Measurements from ENCODE around the gene DACH1. TPM values are rescaled to one million over a fixed set of nuclear protein-coding genes. Genes with fewer than 3 reads are reported as not detected.

DACH1 gene
- total RNA-seq, 1 experiment from 2014 or later, result 0.31 TPM

- Mint-ChIP-seq H3K4me3 (no peak overlapping the region), H3K9me3 (no peaks in the 10 kb centered on the region), H3K4me1 (no peaks in the 10 kb centered on the region), H3K36me3 (no peaks in the 10 kb centered on the region), H3K27me3 (ENCODE audit: low read depth) (no peaks in the 10 kb centered on the region), H3K27ac (no peak overlapping the region)
- no peak for TF ChIP-seq MLX (CRISPR knock-in tag; IDR thresholded peaks at IDR 0.05)
- no peak for TF ChIP-seq USF1 (CRISPR knock-in tag; IDR thresholded peaks at IDR 0.05)
- no peak for TF ChIP-seq SOX15 (CRISPR knock-in tag; IDR thresholded peaks at IDR 0.05)
- no peak for TF ChIP-seq ESRRA (CRISPR knock-in tag; IDR thresholded peaks at IDR 0.05; ENCODE audit: borderline replicate concordance)
- TF ChIP-seq ZNF232 (CRISPR knock-in tag; IDR thresholded peaks at IDR 0.05), result no peak
- no peak for TF ChIP-seq NFE2L1 (CRISPR knock-in tag; IDR thresholded peaks at IDR 0.05)
- TF ChIP-seq FOXP4 (CRISPR knock-in tag; IDR thresholded peaks at IDR 0.05), result no peak
- TF ChIP-seq ZBTB21 (CRISPR knock-in tag; IDR thresholded peaks at IDR 0.05; ENCODE audit: borderline replicate concordance), result no peak
- no peak for TF ChIP-seq E2F4 (CRISPR knock-in tag; IDR thresholded peaks at IDR 0.05; ENCODE audit: borderline replicate concordance, low read depth)
- TF ChIP-seq EMX1 (CRISPR knock-in tag; IDR thresholded peaks at IDR 0.05), result no peak
- TF ChIP-seq CREM (CRISPR knock-in tag; IDR thresholded peaks at IDR 0.05), result no peak
- no peak for TF ChIP-seq TEAD4 (CRISPR knock-in tag; IDR thresholded peaks at IDR 0.05)
- TF ChIP-seq ATF3 (CRISPR knock-in tag; conservative IDR thresholded peaks at IDR 0.05), result no peak
- no peak for ATAC-seq
- POLR2A ChIA-PET, result no interaction called here
- DNase-seq (ENCODE audit: low spot score), result no peak
- CTCF ChIA-PET, result no interaction called here
Observed at GRCh38 chr13:71489041-71489440, 378.0 kb downstream of the DACH1 start.

GRCh38 chr13:71488201-71488600 is 378.8 kb downstream of the DACH1 start:
- no peaks in the 10 kb centered on the region for H3K4me1 Mint-ChIP-seq
- H3K27ac Mint-ChIP-seq, result no peak overlapping the region
- no peaks in the 10 kb centered on the region for H3K9me3 Mint-ChIP-seq
- no peaks in the 10 kb centered on the region for H3K36me3 Mint-ChIP-seq
- CTCF ChIA-PET, result no interaction called here
- POLR2A ChIA-PET, result no interaction called here
- ATAC-seq (no peak), DNase-seq (ENCODE audit: low spot score) (no peak)
- no peak overlapping the region for H3K4me3 Mint-ChIP-seq
- no peaks in the 10 kb centered on the region for H3K27me3 Mint-ChIP-seq (ENCODE audit: low read depth)
- TF ChIP-seq TP53 (CRISPR knock-in tag; IDR thresholded peaks at IDR 0.05), result no peak
- no peak for TF ChIP-seq USF2 (CRISPR knock-in tag; IDR thresholded peaks at IDR 0.05)
- TF ChIP-seq ZNF138 (CRISPR knock-in tag; conservative IDR thresholded peaks at IDR 0.05), result no peak
- TF ChIP-seq ZNF281 (CRISPR knock-in tag; IDR thresholded peaks at IDR 0.05), result no peak
- TF ChIP-seq ATF6 (CRISPR knock-in tag; IDR thresholded peaks at IDR 0.05), result no peak
- no peak for TF ChIP-seq ETV6 (CRISPR knock-in tag; IDR thresholded peaks at IDR 0.05)
- no peak for TF ChIP-seq ERG (CRISPR knock-in tag; IDR thresholded peaks at IDR 0.05)
- TF ChIP-seq JAZF1 (CRISPR knock-in tag; IDR thresholded peaks at IDR 0.05), result no peak
- no peak for TF ChIP-seq MYBL2 (CRISPR knock-in tag; IDR thresholded peaks at IDR 0.05)
- TF ChIP-seq MLX (CRISPR knock-in tag; IDR thresholded peaks at IDR 0.05), result no peak
- no peak for TF ChIP-seq ZMAT4 (CRISPR knock-in tag; IDR thresholded peaks at IDR 0.05)
